Measurements from ENCODE around the gene CPED1.

The CPED1 gene

DNA sequence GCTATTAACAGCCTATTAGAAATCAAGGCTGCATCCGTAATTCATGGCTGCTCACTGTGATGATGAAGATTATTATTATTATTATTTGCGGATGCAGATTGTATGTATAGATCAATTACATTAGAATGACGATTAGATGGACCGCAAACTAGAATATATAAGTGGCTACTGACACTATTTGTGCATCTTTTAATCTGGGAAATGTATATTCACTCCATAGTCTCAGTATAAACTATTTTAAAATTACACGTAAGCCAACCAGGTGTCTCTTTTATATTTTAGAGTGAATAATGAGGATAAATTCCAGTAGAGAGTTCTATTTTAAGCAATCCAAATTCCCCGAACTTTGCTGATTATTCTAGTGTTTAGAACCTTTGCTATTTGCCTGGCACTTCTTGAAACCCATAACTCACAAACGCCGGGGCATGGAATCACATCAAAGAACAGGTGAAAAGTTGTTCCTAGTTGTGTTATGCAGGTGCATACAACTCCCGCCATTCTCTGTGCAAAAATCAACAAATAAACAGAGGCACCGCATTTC, 38.4 kb upstream of the CPED1 start:
- H3K36me3 ChIP-seq (ENCODE audit: control insufficient read depth, insufficient read depth, low read length), result no peaks in the 10 kb centered on the region
- H3K4me1 ChIP-seq, result peaks cover 4% of the 10 kb centered on the region
- peak overlapping the region; percentile 84 for H3K4me2 ChIP-seq (ENCODE audit: low read length)
- H3K4me3 ChIP-seq (ENCODE audit: low read depth, low read length), result peak overlapping the region; percentile 79
- no peaks in the 10 kb centered on the region for H3K27me3 ChIP-seq (ENCODE audit: control insufficient read depth, insufficient read depth, low read length)
- no peaks in the 10 kb centered on the region for H3K9me3 ChIP-seq (ENCODE audit: control insufficient read depth, low read length)
- H3K9ac ChIP-seq, result no peak overlapping the region
- H2AFZ ChIP-seq, result peak overlapping the region; percentile 85
- TF ChIP-seq, protein P1, sequence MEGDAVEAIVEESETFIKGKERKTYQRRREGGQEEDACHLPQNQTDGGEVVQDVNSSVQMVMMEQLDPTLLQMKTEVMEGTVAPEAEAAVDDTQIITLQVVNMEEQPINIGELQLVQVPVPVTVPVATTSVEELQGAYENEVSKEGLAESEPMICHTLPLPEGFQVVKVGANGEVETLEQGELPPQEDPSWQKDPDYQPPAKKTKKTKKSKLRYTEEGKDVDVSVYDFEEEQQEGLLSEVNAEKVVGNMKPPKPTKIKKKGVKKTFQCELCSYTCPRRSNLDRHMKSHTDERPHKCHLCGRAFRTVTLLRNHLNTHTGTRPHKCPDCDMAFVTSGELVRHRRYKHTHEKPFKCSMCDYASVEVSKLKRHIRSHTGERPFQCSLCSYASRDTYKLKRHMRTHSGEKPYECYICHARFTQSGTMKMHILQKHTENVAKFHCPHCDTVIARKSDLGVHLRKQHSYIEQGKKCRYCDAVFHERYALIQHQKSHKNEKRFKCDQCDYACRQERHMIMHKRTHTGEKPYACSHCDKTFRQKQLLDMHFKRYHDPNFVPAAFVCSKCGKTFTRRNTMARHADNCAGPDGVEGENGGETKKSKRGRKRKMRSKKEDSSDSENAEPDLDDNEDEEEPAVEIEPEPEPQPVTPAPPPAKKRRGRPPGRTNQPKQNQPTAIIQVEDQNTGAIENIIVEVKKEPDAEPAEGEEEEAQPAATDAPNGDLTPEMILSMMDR (IDR thresholded peaks at IDR 0.05), result no peak
- H3K27ac ChIP-seq, result peak overlapping the region; percentile 94
- no peaks in the 10 kb centered on the region for H3K79me2 ChIP-seq

DNA sequence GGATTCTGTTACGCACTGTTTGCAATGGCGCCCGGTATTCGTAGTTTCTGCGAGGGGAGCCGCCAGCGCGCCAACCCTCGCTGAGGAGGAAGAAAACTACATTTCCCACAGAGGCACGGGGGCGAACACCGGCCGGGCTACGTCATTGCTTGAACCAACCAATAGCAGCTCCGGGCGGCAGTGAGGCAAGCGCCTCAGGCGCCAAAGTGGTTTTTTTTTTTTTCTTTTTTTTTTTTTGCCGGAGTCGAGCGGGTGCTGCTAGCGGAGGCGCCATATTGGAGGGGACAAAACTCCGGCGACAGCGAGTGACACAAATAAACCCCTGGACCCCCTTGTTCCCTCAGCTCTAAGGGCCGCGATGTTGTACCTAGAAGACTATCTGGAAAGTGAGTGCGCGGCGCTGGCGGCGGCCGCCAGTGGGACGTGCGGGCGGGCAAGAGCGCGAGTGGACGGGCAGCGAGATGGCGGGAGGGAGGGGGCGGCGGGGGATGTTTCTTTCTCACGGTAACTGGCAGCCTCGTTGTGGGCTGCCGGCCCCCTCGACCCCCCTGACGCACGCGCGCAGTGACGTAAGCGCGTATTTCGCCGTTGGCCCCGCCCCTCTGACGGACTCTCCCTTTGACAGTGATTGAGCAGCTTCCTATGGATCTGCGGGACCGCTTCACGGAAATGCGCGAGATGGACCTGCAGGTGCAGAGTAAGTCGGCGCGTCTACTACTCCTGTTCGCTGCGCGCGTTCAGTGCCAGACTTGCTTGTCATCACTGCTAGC, 37.8 kb upstream of the CPED1 start, which contains the start of gene ING3:
Gene ING3, plus strand, starts transcription at position 239 of the 770 bp plus-strand sequence. Its CDS starts 120 bp downstream, at position 359.
- peak within 1 kb of the TSS; percentile 32 for H3K9ac ChIP-seq
- no peaks in the 10 kb centered on the region for H3K9me3 ChIP-seq (ENCODE audit: control insufficient read depth, low read length)
- H2AFZ ChIP-seq, result peak within 1 kb of the TSS; percentile 85
- peak within 1 kb of the TSS; percentile 94 for H3K27ac ChIP-seq
- H3K4me3 ChIP-seq (ENCODE audit: low read depth, low read length), result peak within 1 kb of the TSS; percentile 79
- no peaks in the 10 kb centered on the region for H3K27me3 ChIP-seq (ENCODE audit: control insufficient read depth, insufficient read depth, low read length)
- H3K79me2 ChIP-seq, result no peaks in the 10 kb centered on the region
- H3K4me1 ChIP-seq, result peaks cover 4% of the 10 kb centered on the region
- H3K36me3 ChIP-seq (ENCODE audit: control insufficient read depth, insufficient read depth, low read length), result no peaks in the 10 kb centered on the region
- peak within 1 kb of the TSS; percentile 84 for H3K4me2 ChIP-seq (ENCODE audit: low read length)
- TF ChIP-seq, protein P1 (IDR thresholded peaks at IDR 0.05), result no peak

DNA sequence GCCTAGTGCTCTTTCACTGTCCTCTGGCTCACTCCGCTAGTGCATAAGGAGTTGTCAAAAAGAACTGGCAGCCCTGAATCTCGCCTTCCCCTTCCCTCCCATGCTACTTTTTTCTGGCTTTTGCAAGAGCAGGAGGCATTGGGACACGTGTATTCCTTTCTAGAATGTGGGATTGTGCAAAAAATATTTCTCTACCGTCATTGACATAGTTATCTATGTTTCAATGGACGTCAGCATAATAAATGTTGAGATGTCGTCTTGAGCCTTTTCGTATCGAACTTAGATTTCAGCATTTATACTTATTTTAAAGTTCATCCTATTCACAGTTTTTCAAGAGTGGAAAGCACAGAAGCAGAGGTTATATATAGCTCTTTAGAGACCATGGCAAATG, 37.2 kb upstream of the CPED1 start:
- TF ChIP-seq, protein P1 (IDR thresholded peaks at IDR 0.05), result no peak
- H3K79me2 ChIP-seq, result no peaks in the 10 kb centered on the region
- peak overlapping the region; percentile 79 for H3K4me3 ChIP-seq (ENCODE audit: low read depth, low read length)

DNA sequence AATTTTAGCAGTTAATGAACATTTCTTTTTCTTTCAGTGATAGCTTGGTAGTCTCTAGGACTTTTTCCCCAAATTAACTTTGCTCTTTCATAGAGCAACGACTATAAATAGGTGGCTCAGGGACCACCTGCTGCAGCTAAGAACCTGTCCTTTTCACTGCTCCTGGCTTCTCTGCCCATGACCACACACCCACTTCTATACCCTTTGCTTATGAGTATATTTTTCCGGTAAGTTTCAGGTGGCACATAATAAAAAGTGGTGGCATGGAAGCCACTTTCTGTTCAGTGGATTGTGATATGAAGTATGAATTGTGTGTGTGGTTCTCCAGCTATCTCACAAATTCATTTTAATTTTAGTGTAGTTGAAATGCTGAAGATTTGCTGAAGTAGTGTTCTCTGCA, 36.7 kb upstream of the CPED1 start:
- H2AFZ ChIP-seq, result peak overlapping the region; percentile 79
- peak overlapping the region; percentile 79 for H3K4me3 ChIP-seq (ENCODE audit: low read depth, low read length)
- H3K9ac ChIP-seq, result no peak overlapping the region
- TF ChIP-seq, protein P1 (IDR thresholded peaks at IDR 0.05), result no peak
- peaks cover 4% of the 10 kb centered on the region for H3K4me1 ChIP-seq
- no peaks in the 10 kb centered on the region for H3K9me3 ChIP-seq (ENCODE audit: control insufficient read depth, low read length)
- H3K27ac ChIP-seq, result peak overlapping the region; percentile 94
- H3K27me3 ChIP-seq (ENCODE audit: control insufficient read depth, insufficient read depth, low read length), result no peaks in the 10 kb centered on the region
- no peaks in the 10 kb centered on the region for H3K36me3 ChIP-seq (ENCODE audit: control insufficient read depth, insufficient read depth, low read length)
- H3K4me2 ChIP-seq (ENCODE audit: low read length), result peak overlapping the region; percentile 66
- H3K79me2 ChIP-seq, result no peaks in the 10 kb centered on the region

More for the DNA sequence above, 37.2 kb upstream of the CPED1 start:
- H3K4me2 ChIP-seq (ENCODE audit: low read length), result peak overlapping the region; percentile 66
- peak overlapping the region; percentile 94 for H3K27ac ChIP-seq
- peak overlapping the region; percentile 79 for H2AFZ ChIP-seq
- no peaks in the 10 kb centered on the region for H3K27me3 ChIP-seq (ENCODE audit: control insufficient read depth, insufficient read depth, low read length)
- peaks cover 4% of the 10 kb centered on the region for H3K4me1 ChIP-seq
- H3K9ac ChIP-seq, result no peak overlapping the region
- no peaks in the 10 kb centered on the region for H3K36me3 ChIP-seq (ENCODE audit: control insufficient read depth, insufficient read depth, low read length)
- no peaks in the 10 kb centered on the region for H3K9me3 ChIP-seq (ENCODE audit: control insufficient read depth, low read length)
